IMR-90 (cell line): ENCODE data around the gene NF1.

Experiments used
- CEBPB ChIP-seq: IDR thresholded peaks from 2 replicates; pipeline ENCODE4 v1.6.1; 2012; ENCODE audit warnings: low read depth, low read length, improper control_type of control experiment
- CTCF ChIP-seq: conservative IDR thresholded peaks from 2 replicates; pipeline ENCODE4 v1.5.1; 2012; ENCODE audit warnings: mild to moderate bottlenecking, low read depth, low read length, improper control_type of control experiment
- ELK1 ChIP-seq: fragments of 150-350 bp; IDR thresholded peaks from 2 replicates; pipeline ENCODE4 v1.6.1; 2016; ENCODE audit warnings: low read depth, mild to moderate bottlenecking, low read length, moderate library complexity, borderline replicate concordance
- FOS ChIP-seq: fragments of 150-350 bp; IDR thresholded peaks from 2 replicates; pipeline ENCODE4 v1.6.1; 2016; ENCODE audit warnings: low read depth, low read length
- MAZ ChIP-seq: IDR thresholded peaks from 2 replicates; pipeline ENCODE4 v1.6.1; 2012; ENCODE audit warnings: low read depth, mild to moderate bottlenecking, low read length, improper control_type of control experiment, moderate library complexity, borderline replicate concordance
- MXI1 ChIP-seq: IDR thresholded peaks from 2 replicates; pipeline ENCODE4 v1.6.1; 2012; ENCODE audit warnings: low read depth, mild to moderate bottlenecking, low read length, moderate library complexity, borderline replicate concordance
- NFE2L2 ChIP-seq: fragments of 150-350 bp; IDR thresholded peaks from 2 replicates; pipeline ENCODE4 v1.6.1; 2016; ENCODE audit warnings: low read depth, mild to moderate bottlenecking, low read length
- POLR2A ChIP-seq: IDR thresholded peaks from 2 replicates; pipeline ENCODE4 v1.6.1; 2012; ENCODE audit warnings: mild to moderate bottlenecking, low read depth, low read length
- RAD21 ChIP-seq: IDR thresholded peaks from 2 replicates; pipeline ENCODE4 v1.6.1; 2012; ENCODE audit warnings: low read length, improper control_type of control experiment
- RCOR1 ChIP-seq: IDR thresholded peaks from 2 replicates; pipeline ENCODE4 v1.6.1; 2012; ENCODE audit warnings: mild to moderate bottlenecking, low read length, improper control_type of control experiment; ENCODE audit not compliant: insufficient replicate concordance
- RFX5 ChIP-seq: IDR thresholded peaks from 2 replicates; pipeline ENCODE4 v1.8.0; 2012; ENCODE audit warnings: low read depth, mild to moderate bottlenecking, low read length, moderate library complexity
- SMC3 ChIP-seq: fragments of 150-350 bp; IDR thresholded peaks from 2 replicates; pipeline ENCODE4 v1.6.1; 2016; ENCODE audit warnings: low read depth, mild to moderate bottlenecking, antibody characterized with exemption, low read length, moderate library complexity
- USF2 ChIP-seq: fragments of 150-350 bp; IDR thresholded peaks from 2 replicates; pipeline ENCODE4 v1.6.1; 2017; ENCODE audit warnings: mild to moderate bottlenecking, antibody characterized with exemption, low read length, low read depth

GRCh38 chr17:31111183-31111582, 16.4 kb downstream of the NF1 start:
- no peak for TF ChIP-seq POLR2A
- no peak for TF ChIP-seq CTCF
- no peak for TF ChIP-seq RAD21
- no peak for TF ChIP-seq MXI1
- no peak for TF ChIP-seq RFX5
- no peak for TF ChIP-seq FOS
- TF ChIP-seq MAZ: no peak
- TF ChIP-seq RCOR1: no peak
- TF ChIP-seq ELK1: no peak
- no peak for TF ChIP-seq NFE2L2
- no peak for TF ChIP-seq SMC3
- TF ChIP-seq CEBPB: no peak
- no peak for TF ChIP-seq USF2
